22Rv1 (cell line): ENCODE data around the gene WWC1.

Experiments used
- H3K27ac ChIP-seq: fragments of 450-650 bp; 2 replicates; pipeline ENCODE4 v1.5.1; 2017
- CTCF ChIP-seq: fragments of 450-650 bp; IDR thresholded peaks from 2 replicates; pipeline ENCODE4 v1.5.1; 2017; ENCODE audit warnings: mild to moderate bottlenecking
- ZFX ChIP-seq: fragments of 450-650 bp; IDR thresholded peaks from 2 replicates; pipeline ENCODE4 v1.6.1; 2017; ENCODE audit warnings: antibody characterized with exemption, borderline replicate concordance

Gene WWC1

GRCh38 chr5:168347368-168348083 is 56.1 kb downstream of the WWC1 start:
- H3K27ac ChIP-seq = peak overlapping the region; percentile 100
- TF ChIP-seq ZFX (no peak), CTCF (no peak)

- TF ChIP-seq ZFX (no peak), CTCF (no peak)
- H3K27ac ChIP-seq = peak overlapping the region; percentile 100
Observed at GRCh38 chr5:168348084-168348414, 56.6 kb downstream of the WWC1 start.

DNA sequence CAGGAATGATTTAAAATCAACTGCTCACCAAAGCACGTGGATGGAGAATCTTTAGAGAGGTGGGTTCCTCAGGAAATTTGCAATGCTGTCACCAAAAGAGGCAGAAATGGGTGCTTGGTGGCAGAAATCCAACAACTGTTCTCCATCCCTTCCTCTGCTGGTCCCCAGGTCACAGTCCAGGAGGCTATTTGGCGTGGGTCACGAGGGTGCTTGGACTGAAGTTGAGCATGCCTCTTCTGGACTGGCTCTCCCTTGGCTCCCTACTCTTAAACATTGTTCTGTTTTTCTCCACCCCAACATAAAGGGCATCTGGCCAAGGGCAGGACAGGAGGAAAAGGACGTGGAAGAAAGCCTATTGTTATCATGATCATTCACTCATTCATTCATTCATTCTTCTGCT is 58.9 kb downstream of the WWC1 start:
- TF ChIP-seq ZFX (no peak), CTCF (no peak)
- H3K27ac ChIP-seq = peak overlapping the region; percentile 100

DNA sequence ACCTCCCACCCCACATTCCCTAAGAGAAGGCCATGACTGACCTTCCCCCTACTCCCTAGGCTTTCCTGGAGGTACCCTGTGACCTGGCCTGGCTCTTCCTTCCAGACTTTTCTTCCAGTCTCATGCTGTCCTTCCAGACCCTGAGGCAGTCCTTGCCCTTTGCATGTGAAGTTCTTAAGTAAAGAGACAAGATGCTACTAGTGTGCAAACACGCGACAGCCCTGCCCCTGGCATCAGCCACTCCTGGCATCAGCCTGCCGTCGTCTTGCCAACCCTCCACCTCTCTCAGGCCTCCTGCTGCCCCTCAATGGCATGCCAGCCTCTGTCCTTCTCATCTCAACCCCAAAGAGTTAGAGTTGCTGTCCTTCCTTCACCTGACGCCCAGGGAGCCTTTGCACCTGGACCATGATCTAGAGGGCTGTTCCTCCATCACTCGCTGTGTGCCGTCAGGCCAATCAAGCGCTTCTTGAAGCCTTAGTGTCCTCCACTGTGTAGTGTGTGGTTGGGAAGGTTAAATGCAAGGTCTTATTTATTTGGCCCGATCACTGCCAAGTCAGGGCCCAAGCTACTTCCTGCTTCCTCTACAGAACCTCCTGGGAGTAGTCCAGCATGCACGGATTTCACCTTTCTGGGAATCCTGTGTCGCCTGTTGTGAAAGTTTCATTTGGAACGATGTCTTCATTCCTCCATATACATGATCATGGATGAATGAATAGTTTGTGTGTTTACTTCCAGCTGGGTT is 61.9 kb downstream of the WWC1 start:
- H3K27ac ChIP-seq = peak overlapping the region; percentile 100
- TF ChIP-seq CTCF (0 out of 2 replicates have a peak, but pooled peaks have one; percentile 10), ZFX (no peak)

DNA sequence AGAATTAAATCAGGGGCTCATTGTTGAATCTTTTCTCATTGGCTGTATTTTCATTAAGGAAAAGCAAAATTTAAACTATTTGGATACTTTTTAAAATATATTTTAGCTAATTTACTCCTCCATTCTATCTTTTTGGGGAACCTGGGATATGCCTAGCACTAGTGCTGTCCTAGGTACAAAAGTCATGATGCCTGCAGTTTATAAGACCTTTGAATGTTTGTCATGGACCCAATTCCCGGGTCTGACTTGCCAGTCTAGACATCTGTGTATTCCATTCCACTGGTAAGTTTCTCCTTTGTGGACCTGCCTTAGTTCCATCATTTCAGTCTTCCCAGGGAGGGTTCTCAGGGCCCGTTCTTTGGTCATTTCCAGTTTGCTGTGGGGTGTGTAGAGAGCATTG is 63.0 kb downstream of the WWC1 start:
- TF ChIP-seq CTCF (no peak), ZFX (no peak)
- H3K27ac ChIP-seq = peak overlapping the region; percentile 100

- peak overlapping the region; percentile 100 for H3K27ac ChIP-seq
- TF ChIP-seq CTCF (no peak), ZFX (no peak)
Observed at GRCh38 chr5:168356171-168356570, 64.7 kb downstream of the WWC1 start.

GRCh38 chr5:168356592-168356991 is 65.1 kb downstream of the WWC1 start:
- peak overlapping the region; percentile 100 for H3K27ac ChIP-seq
- TF ChIP-seq ZFX (no peak), CTCF (no peak)
